Gastrocnemius medialis (tissue), 4 donors: ENCODE results near the gene ARRB1.

Experiments
- POLR2A ChIP-seq, 2 donors: fragments of 450-650 bp; IDR thresholded peaks; one replicate each; pipeline ENCODE4 v1.6.1; 2017; ENCODE audit warnings: antibody characterized with exemption in 2 of 2, mild to moderate bottlenecking in 2 of 2, moderate library complexity in 2 of 2
- TF ChIP-seq, protein P1 (sequence below), 5 experiments: fragments of 450-650 bp in 3 of 5; fragments of 200-600 bp in 2 of 5; sonication (generic) in 2 of 5; IDR thresholded peaks in 4 of 5; conservative IDR thresholded peaks in 1 of 5; 1 replicate in 4 of 5; 2 replicates in 1 of 5; pipeline ENCODE4 v1.5.1; 2016 to 2019; ENCODE audit warnings: antibody characterized with exemption in 5 of 5, mild to moderate bottlenecking in 3 of 5, moderate library complexity in 3 of 5

DNA sequence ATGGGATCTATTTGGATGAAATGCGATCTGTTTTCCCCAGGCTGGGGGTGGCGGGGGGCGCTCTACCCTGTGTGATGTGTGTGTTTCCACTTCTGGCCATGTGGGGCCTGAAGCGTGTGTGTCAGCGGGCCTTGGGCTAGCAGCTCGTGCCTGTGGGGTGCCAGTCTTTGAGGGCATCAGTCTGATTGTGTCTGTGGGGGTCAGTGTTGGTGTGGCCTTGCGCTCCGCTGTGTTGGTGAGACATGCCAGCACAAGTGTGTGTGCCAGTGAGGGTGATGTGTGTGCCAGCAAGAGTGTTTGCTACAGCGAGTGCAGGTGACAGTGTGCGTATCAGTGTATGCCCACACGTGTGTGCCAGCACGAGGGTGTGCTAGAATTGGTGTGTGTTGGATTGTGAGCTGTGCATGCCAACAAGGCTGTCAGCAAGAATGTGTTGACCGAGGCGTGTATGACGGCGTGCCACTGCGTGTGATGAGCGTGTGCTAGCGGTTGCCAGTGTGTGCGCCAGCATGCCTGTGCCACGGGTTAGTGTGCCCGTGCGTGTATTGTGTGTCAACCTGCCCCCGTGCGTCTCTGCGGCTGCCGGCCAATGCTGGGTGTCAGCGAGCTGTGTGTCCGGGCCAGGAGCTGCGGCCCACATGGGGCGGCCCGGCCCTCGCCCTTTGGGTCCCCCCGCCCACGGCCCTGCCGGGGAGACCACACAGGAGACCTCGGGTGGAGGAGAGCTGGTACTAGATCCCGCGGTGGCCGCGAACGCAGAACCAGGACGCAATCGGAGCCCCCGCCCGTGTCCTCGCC is 519 bp downstream of the ARRB1 start:
- TF ChIP-seq, protein P1, sequence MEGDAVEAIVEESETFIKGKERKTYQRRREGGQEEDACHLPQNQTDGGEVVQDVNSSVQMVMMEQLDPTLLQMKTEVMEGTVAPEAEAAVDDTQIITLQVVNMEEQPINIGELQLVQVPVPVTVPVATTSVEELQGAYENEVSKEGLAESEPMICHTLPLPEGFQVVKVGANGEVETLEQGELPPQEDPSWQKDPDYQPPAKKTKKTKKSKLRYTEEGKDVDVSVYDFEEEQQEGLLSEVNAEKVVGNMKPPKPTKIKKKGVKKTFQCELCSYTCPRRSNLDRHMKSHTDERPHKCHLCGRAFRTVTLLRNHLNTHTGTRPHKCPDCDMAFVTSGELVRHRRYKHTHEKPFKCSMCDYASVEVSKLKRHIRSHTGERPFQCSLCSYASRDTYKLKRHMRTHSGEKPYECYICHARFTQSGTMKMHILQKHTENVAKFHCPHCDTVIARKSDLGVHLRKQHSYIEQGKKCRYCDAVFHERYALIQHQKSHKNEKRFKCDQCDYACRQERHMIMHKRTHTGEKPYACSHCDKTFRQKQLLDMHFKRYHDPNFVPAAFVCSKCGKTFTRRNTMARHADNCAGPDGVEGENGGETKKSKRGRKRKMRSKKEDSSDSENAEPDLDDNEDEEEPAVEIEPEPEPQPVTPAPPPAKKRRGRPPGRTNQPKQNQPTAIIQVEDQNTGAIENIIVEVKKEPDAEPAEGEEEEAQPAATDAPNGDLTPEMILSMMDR (IDR thresholded peaks at IDR 0.05 in 4 of 5, conservative IDR thresholded peaks at IDR 0.05 in 1 of 5) = no peak
- no peak for TF ChIP-seq POLR2A (IDR thresholded peaks at IDR 0.05)
